ENCODE results near the gene CDH13.

CDH13 gene

GRCh38 chr16:83136419-83136818 lies 509.6 kb downstream of the CDH13 start:
- no peak for DNase-seq

DNA sequence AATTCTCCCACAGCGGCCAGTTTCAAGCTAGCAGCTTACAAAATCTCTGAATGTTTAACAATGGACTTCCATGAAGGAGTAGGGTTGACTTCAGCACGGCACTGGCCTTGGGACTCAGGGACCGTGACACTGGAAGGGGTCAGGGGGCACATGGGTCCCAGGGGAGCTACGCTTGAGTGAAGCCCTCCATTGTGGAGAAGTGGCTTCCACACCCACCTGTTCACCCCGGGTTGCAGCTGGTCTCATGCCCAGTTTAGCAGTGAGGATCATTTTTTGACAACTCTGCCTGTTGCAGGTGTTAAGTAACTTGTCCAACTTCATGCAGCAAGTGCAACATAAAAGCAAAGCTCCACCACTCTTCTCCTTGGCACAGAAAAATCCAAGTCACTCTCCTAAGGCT lies 510.2 kb downstream of the CDH13 start:
- DNase-seq: no peak

- DNase-seq: no peak
Observed at GRCh38 chr16:83137326-83137781, 510.6 kb downstream of the CDH13 start.

- DNase-seq: no peak
Observed at GRCh38 chr16:83137894-83138293, 511.1 kb downstream of the CDH13 start.

DNA sequence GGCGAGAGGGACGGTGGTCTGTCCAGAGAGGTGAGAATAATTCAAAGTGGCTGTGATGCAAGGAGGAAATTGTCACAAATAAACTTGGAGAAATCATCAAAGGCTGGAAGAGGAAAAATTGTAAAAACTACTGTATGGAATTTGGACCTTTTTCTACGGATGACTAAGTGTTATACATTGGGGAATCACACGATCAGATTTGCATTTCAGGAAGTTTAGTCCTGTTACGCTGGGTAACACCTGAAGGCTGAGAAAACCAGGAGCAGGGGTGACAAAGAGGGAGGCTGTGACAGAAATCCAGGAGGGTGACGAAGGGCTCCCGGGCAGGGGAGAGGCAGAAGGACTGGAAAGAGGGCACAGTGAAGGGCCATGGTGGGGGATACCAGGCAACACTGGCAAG lies 511.7 kb downstream of the CDH13 start:
- no peak for DNase-seq

DNA sequence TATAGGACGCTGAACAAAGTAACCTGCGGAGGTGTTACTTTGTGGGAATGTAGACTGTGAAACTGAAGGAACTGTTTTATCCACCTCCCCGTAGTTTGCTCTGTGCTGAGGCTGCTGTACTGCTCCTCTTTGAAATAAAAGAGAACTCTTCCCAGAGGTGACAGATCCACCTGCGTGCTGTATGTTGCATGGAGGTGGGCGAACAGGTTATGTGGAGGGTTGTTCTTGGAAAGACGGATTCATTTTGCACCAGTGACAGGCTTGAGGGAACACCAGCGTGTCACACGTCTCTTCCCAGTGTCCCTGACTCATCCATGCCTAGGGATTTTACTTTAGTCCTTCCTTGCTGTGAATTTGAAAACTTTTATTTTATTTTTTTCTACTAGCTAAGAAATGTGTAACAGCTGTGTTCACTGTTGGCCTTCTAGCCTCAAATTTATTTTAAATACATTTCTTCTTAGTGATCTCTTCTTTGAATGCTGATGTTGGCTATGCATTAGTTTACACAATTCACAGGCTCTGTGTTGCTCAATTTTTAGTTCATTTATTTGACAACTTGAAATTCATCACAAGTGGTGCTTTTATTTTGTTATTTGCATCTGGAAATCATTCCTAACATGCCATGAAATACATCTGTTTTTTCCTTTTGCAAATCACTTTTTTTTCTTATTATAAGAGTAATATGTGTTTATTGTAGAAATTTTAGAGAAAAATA lies 512.4 kb downstream of the CDH13 start:
- DNase-seq: no peak

DNA sequence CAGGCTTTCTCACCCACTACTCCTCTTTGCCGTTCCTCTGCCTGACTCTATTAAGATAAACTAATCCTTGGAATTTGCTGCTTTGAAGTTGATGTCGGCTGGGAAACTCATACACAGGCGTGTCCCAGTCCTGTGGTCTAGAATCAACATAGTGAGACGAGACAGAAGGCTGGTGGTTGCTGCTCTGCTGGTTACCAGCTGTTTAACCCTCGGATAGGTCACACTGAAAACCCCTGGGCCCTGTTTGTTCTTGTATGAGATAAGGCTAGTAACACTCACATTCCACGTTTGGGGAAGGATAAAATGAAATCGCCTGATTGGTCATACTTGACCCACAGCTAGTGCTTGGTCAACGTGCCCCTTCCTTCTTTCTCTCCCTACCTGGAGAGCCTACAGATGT lies 517.0 kb downstream of the CDH13 start:
- no peak for DNase-seq

DNA sequence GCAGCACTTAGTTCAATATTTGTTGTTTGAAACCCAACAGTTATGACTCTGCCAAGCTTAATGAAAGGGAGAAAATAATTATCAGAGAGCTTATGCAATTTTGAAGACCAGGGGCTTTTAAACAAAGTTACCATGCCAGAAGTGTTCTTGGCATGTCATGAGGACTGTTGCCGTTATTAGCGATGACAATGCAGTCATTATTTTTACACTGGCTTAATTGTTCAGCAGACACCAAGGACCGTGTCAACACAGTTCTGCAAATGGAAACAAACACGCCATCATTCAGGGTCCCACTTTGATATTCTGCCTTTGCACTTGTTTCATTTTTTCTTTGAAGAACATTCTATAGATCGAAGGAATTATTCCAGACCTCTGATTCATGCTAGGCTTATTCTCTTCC lies 518.5 kb downstream of the CDH13 start:
- no peak for DNase-seq

GRCh38 chr16:83147244-83147643 lies 520.5 kb downstream of the CDH13 start:
- no peak for DNase-seq

- DNase-seq: no peak
Observed at GRCh38 chr16:83158320-83158957, 531.7 kb downstream of the CDH13 start.

DNA sequence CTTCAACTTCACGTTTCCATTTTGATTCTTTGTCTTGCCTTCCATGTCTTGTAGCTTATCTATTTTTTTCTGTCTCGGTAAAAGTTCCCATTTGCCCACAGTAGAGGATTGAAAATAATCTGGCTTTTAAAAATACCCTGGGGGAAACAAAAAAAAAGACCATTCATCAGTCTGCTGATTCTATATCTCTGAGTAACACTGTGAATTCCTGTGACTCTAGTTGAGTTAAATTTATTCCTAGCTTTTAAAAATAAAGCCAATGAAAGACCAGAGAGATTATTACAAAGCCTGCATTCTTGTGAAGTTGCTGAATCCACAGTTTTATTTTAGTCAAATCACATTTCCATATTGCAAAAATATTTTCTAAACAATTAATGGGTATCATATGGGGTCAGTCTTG lies 532.3 kb downstream of the CDH13 start:
- DNase-seq: no peak

DNA sequence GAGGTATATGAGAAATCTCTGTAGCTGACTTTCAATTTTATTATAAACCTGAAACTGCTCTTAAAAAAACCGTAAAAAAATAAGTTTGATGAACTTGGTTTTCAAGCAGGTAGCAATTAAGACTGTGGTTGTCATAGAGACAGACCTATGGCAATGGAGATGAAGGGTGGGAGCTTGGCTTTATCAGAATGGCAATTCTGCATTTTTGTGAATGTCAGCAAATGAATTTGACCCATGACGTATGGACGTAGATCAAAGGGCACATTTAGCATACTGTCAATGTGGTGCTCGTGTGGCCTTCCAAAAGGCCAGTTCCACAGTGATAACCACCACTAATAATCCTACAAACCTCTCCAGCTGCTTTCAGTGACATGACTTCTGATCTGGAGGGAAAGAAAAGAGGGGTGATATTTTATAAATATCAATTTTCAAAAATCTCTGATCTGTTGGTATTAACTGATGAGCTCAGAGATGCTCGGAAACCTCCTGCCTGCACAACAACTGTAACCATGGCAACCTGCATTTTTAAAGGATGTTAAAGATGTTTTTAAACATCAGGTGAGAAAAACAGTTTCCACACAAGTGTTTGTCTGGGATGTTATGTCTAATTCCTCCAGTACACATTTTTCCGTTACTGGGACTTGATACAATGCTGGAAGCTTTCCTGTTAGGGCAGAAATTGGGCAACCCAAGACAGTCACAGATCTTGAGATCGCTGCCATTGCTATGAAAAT lies 533.7 kb downstream of the CDH13 start:
- DNase-seq: no peak

DNA sequence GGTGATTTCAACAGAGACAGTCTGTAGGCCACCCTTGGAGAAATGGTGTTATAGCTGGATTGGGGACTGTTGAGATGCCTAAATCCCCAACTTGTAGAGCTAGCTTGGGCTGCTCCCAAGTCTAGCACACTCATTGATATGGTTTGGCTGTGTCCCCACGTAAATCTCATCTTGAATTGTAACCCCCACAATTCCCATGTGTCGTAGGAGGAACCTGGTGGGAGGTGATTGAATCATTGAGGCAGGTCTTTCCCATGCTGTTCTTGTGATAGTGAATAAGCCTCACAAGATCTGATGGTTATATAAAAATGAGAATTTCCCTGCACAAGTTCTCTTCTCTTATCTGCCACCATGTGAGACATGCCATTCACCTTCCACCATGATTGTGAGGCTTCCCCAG lies 536.0 kb downstream of the CDH13 start:
- DNase-seq: no peak

DNA sequence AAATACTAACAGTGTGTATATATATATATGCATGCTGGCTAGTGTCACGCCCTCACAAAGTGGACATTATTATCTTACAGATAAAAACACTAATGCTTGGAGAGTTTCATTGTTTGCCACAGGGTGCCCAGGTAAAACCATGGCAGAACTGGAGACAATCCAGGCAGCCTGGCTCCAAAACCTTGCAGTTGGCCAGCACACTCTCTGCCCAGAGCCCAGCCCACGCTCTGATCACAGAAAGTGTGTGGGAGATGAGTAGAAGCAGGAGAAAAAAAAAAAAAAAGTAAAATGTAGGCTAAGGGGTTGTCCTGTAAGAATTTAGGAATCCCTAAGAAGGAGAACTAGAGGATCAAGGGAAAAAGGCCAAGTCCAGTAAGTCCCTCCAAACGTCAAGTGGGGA lies 538.0 kb downstream of the CDH13 start:
- no peak for DNase-seq

GRCh38 chr16:83171396-83171795 lies 544.6 kb downstream of the CDH13 start:
- DNase-seq: no peak

- DNase-seq: no peak
Observed at GRCh38 chr16:83174671-83175070, 547.9 kb downstream of the CDH13 start.

- no peak for DNase-seq
Observed at GRCh38 chr16:83176802-83177201, 550.0 kb downstream of the CDH13 start.

DNA sequence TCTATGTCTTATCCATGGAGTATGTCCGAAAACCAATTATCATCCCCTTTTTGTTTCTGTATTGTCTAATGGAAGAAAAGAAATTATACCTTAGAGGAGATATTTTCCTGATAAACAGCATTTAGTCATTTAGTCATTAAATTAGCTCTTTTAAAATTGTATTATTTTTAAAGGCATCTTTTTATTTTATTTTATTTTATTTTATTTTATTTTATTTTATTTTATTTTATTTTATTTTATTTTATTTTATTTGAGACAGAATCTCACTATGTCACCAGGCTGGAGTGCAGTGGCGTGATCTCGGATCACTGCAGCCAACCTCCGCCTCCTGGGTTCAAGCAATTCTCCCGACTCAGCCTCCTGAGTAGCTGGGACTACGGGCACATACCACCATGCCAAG lies 559.1 kb downstream of the CDH13 start:
- DNase-seq: no peak

DNA sequence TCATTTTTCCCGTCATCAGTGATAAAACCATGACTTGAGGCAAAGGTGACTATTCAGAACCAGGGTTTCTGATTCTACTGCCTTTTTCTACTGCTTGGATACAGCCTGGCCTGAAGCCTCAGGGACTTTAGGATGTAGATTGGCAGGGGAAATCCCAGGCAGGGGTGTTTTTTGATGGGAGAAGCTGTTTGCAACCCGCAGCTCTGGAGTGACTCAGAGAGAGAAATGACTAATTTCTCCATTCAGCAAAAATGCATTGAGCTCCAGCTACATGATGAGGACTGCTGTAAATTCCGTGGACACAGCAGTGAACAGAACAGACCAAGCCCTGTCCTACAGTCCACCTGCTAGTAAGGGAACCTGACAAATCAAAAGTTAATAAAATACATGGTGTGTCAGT lies 560.6 kb downstream of the CDH13 start:
- no peak for DNase-seq

GRCh38 chr16:83196796-83197195 lies 570.0 kb downstream of the CDH13 start:
- no peak for DNase-seq

DNA sequence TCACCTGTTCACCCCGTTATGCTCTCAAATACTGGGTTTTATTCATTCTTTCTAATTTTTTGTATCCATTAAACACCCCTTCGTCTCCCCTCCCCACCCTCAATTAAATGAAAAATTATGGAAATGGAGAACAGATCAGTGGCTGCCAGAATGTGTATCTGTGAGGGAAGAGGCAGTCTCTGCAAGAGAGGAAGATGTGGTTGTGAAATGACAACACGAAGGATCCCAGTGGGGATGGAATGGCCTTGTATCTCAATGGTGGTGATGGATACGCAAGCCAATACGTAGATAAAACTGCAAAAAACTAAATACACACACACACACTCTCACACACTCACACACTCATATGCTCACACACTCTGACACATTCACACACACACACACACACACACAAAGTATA lies 570.7 kb downstream of the CDH13 start:
- DNase-seq: no peak

DNA sequence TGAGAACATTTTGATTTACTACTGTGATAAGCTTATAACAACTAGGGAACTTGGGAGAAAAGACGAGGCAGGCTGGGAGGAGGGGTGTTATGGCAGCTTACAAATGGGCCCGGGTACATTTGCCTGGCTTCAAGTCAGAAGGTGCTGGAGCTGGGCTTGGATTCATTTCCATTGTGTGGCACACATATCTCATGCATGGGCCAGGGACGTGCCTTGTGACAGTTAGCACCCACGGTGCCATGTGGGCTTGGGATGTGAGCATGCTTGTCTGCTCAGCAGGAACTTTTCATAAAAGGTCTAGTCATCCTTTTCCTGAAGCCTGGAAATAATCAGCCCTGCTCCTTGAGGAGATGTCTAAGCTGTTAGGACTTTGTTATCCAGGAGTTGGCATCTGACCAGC lies 572.2 kb downstream of the CDH13 start:
- no peak for DNase-seq

- DNase-seq: no peak
Observed at GRCh38 chr16:83200005-83200779, 573.4 kb downstream of the CDH13 start.
